ENCODE measurements around the gene DDR2. TPM values are rescaled to one million over a fixed set of nuclear protein-coding genes. Genes with fewer than 3 reads are reported as not detected.

DDR2 gene
- total RNA-seq, 1 donor from 2014 or later = 1.3 TPM

GRCh38 chr1:162619076-162619475 is 13.2 kb upstream of the DDR2 start:
- no peak for TF ChIP-seq CTCF (conservative IDR thresholded peaks at IDR 0.05; ENCODE audit: low read depth, low read length)
- no peak for DNase-seq (ENCODE audit: low read depth)
- no peak overlapping the region for H3K4me3 ChIP-seq (ENCODE audit: low read depth, low read length)

GRCh38 chr1:162621256-162621655 is 11.0 kb upstream of the DDR2 start:
- no peak for TF ChIP-seq CTCF (conservative IDR thresholded peaks at IDR 0.05; ENCODE audit: low read depth, low read length)
- DNase-seq (ENCODE audit: low read depth) = no peak
- no peak overlapping the region for H3K4me3 ChIP-seq (ENCODE audit: low read depth, low read length)

- TF ChIP-seq CTCF (conservative IDR thresholded peaks at IDR 0.05; ENCODE audit: low read depth, low read length) = no peak
- DNase-seq (ENCODE audit: low read depth) = no peak
- H3K4me3 ChIP-seq (ENCODE audit: low read depth, low read length) = no peak overlapping the region
These were observed 6.6 kb upstream of the DDR2 start for GRCh38 chr1:162625679-162626078.

GRCh38 chr1:162626094-162626493 is 6.2 kb upstream of the DDR2 start:
- no peak overlapping the region for H3K4me3 ChIP-seq (ENCODE audit: low read depth, low read length)
- TF ChIP-seq CTCF (conservative IDR thresholded peaks at IDR 0.05; ENCODE audit: low read depth, low read length) = no peak
- no peak for DNase-seq (ENCODE audit: low read depth)

- H3K4me3 ChIP-seq (ENCODE audit: low read depth, low read length) = no peak overlapping the region
- no peak for DNase-seq (ENCODE audit: low read depth)
- TF ChIP-seq CTCF (conservative IDR thresholded peaks at IDR 0.05; ENCODE audit: low read depth, low read length) = no peak
These were observed 5.5 kb upstream of the DDR2 start for GRCh38 chr1:162626761-162627160.

- no peak overlapping the region for H3K4me3 ChIP-seq (ENCODE audit: low read depth, low read length)
- DNase-seq (ENCODE audit: low read depth) = no peak
- TF ChIP-seq CTCF (conservative IDR thresholded peaks at IDR 0.05; ENCODE audit: low read depth, low read length) = peak; percentile 68
These were observed 4.5 kb upstream of the DDR2 start for GRCh38 chr1:162627662-162628296.

- TF ChIP-seq CTCF (conservative IDR thresholded peaks at IDR 0.05; ENCODE audit: low read depth, low read length) = no peak
- no peak for DNase-seq (ENCODE audit: low read depth)
- no peak overlapping the region for H3K4me3 ChIP-seq (ENCODE audit: low read depth, low read length)
These were observed 3.1 kb upstream of the DDR2 start for GRCh38 chr1:162629077-162629627.

Measured in epithelial cell of proximal tubule (primary cell).